ENCODE measurements around the gene PRICKLE4.
A peak's percentile ranks its signal among the peaks of the same experiment; 100 is the strongest.

PRICKLE4 gene

GRCh38 chr6:41733707-41734665 lies 46.6 kb upstream of the PRICKLE4 start (continued):
- TF ChIP-seq ZBTB48 (tag by site-specific recombination; IDR thresholded peaks at IDR 0.05) (peak; percentile 84; the same call in 1 of the 2 replicates), ZBTB17 (tag by site-specific recombination; IDR thresholded peaks at IDR 0.05) (peak; percentile 67; the same call in 1 of the 2 replicates), ZXDB (tag by site-specific recombination; IDR thresholded peaks at IDR 0.05) (peak; percentile 63), ZNF2 (tag by site-specific recombination; IDR thresholded peaks at IDR 0.05) (0 out of 2 replicates have a peak, but pooled peaks have one; percentile 23), SP2 (tag by site-specific recombination; IDR thresholded peaks at IDR 0.05) (peak; percentile 67), ZEB2 (tag by site-specific recombination; IDR thresholded peaks at IDR 0.05) (peak; percentile 67), PBX3 (CRISPR knock-in tag; IDR thresholded peaks at IDR 0.05) (peak; percentile 36), ZBTB7A (tag by site-specific recombination; IDR thresholded peaks at IDR 0.05; ENCODE audit: low read depth) (no peak), SP3 (tag by site-specific recombination; IDR thresholded peaks at IDR 0.05) (peak; percentile 73), ZNF596 (tag by site-specific recombination; IDR thresholded peaks at IDR 0.05) (0 out of 2 replicates have a peak, but pooled peaks have one; percentile 43), ZFP41 (tag by site-specific recombination; IDR thresholded peaks at IDR 0.05; ENCODE audit: borderline replicate concordance) (no peak), ZNF366 (tag by site-specific recombination; conservative IDR thresholded peaks at IDR 0.05) (peak; percentile 61; the same call in 1 of the 2 replicates), ZNF449 (tag by site-specific recombination; IDR thresholded peaks at IDR 0.05) (no peak), PRDM6 (tag by site-specific recombination; IDR thresholded peaks at IDR 0.05) (no peak), ZBTB20 (tag by site-specific recombination; IDR thresholded peaks at IDR 0.05) (peak; percentile 79), GLIS1 (tag by site-specific recombination; IDR thresholded peaks at IDR 0.05) (peak; percentile 50; the same call in 1 of the 2 replicates), PRDM10 (tag by site-specific recombination; IDR thresholded peaks at IDR 0.05) (peak; percentile 52), ZSCAN30 (tag by site-specific recombination; IDR thresholded peaks at IDR 0.05) (peak; percentile 19; the same call in 1 of the 2 replicates), ZNF214 (tag by site-specific recombination; IDR thresholded peaks at IDR 0.05; ENCODE audit: borderline replicate concordance) (no peak), ZNF48 (tag by site-specific recombination; IDR thresholded peaks at IDR 0.05) (no peak), ZNF202 (tag by site-specific recombination; IDR thresholded peaks at IDR 0.05; ENCODE audit: borderline replicate concordance) (no peak), ZNF114 (tag by site-specific recombination; IDR thresholded peaks at IDR 0.05) (no peak), HOXA7 (CRISPR knock-in tag; IDR thresholded peaks at IDR 0.05; ENCODE audit: borderline replicate concordance) (no peak), GLI4 (tag by site-specific recombination; IDR thresholded peaks at IDR 0.05) (no peak), ZNF211 (tag by site-specific recombination; IDR thresholded peaks at IDR 0.05; ENCODE audit: low read depth) (no peak)
- TF ChIP-seq, protein P1, sequence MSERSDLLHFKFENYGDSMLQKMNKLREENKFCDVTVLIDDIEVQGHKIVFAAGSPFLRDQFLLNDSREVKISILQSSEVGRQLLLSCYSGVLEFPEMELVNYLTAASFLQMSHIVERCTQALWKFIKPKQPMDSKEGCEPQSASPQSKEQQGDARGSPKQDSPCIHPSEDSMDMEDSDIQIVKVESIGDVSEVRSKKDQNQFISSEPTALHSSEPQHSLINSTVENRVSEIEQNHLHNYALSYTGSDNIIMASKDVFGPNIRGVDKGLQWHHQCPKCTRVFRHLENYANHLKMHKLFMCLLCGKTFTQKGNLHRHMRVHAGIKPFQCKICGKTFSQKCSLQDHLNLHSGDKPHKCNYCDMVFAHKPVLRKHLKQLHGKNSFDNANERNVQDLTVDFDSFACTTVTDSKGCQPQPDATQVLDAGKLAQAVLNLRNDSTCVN (tag by site-specific recombination; optimal IDR thresholded peaks at IDR 0.05), result peak; percentile 45
- TF ChIP-seq, protein P2, sequence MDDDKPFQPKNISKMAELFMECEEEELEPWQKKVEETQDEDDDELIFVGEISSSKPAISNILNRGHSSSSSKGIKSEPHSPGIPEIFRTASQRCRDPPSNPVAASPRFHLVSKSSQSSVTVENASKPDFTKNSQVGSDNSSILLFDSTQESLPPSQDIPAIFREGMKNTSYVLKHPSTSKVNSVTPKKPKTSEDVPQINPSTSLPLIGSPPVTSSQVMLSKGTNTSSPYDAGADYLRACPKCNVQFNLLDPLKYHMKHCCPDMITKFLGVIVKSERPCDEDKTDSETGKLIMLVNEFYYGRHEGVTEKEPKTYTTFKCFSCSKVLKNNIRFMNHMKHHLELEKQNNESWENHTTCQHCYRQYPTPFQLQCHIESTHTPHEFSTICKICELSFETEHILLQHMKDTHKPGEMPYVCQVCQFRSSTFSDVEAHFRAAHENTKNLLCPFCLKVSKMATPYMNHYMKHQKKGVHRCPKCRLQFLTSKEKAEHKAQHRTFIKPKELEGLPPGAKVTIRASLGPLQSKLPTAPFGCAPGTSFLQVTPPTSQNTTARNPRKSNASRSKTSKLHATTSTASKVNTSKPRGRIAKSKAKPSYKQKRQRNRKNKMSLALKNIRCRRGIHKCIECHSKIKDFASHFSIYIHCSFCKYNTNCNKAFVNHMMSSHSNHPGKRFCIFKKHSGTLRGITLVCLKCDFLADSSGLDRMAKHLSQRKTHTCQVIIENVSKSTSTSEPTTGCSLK (tag by site-specific recombination; IDR thresholded peaks at IDR 0.05), result no peak
